HG03521 (cell line): ENCODE results near the gene COL19A1.
A peak's percentile ranks its signal among the peaks of the same experiment; 100 is the strongest.
"Not testable (repeated sequence)": the region's sequence is repeated elsewhere in the genome, so short reads cannot be mapped to it uniquely, and the experiment has no call there.

ENCODE experiments used
- ATAC-seq: cut with Tn5 transposase; IDR thresholded peaks from one replicate; pipeline ENCODE4 v1.9.1; 2021; ENCODE audit warnings: mild to moderate bottlenecking, moderate library complexity; ENCODE audit not compliant: unreplicated experiment

The COL19A1 gene

DNA sequence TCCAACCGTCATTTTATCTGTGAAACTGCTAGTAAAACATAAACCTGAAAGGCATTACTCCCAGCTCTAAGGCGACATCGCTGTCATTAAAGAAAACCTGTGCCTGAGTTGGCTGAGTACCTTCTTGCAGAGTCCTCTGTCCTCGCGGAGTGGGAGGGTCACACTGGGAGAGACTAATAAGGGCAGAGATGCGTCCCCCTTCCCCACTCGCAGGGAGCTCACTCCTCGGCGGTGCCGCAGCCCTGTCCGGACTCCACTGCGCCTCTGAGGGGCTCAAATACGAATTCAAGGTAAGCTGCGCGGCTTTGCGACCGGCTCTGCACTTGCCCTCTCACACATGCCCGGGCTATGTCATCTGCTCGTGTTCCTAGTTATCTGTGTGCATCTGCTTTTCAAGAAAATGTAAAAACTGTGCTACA, at the start of gene COL19A1:
Gene COL19A1, plus strand, starts transcription at position 206 of the 419 bp plus-strand sequence. CDS start 13,012 bp downstream, outside the sequence.
- ATAC-seq, result peak; percentile 51

- ATAC-seq, result peak; percentile 33
Measured at GRCh38 chr6:69816569-69816968, 49.8 kb upstream of the COL19A1 start.

DNA sequence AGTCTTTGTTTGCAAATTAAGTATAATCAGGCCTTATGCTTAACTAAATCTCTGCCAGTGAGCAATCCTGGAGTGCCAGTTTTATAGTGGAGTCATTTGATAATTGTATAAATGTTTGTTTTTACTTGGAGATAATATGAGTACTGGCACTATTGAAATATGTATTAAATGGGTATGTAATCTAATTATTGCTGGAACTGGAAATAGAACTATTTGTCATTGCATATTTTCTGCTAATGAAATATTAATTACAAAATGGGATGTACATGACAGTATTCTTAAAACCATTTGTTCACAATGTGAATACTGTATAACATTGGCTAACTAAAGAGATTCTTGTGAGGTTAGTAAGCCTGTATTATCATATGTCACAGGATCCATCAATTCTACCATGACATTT, 49.0 kb upstream of the COL19A1 start:
- no peak for ATAC-seq

- ATAC-seq, result no peak
Measured at GRCh38 chr6:69818223-69818930, 48.0 kb upstream of the COL19A1 start.

- no peak for ATAC-seq
Measured at GRCh38 chr6:69819138-69819537, 47.2 kb upstream of the COL19A1 start.

GRCh38 chr6:69820018-69820417, 46.3 kb upstream of the COL19A1 start:
- ATAC-seq, result peak; percentile 35

DNA sequence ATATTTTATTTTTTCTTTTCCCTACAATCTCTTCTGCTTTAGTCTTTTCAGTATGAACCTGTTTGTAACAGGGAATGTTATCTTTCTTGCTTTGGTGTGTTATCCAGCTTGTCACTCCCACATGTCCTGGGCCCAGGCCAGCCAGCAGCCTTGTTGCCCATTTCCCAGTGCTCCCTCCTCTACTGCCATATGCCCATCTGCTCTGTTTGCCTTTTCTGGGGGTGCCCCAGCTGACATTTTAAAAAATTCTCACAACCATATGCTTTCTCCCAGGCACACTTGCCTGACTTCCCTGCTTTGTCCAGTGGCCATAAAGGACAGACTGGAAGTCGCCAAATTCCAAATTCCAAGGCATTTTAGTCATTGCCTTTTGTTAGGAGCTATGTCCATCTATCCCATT, 45.9 kb upstream of the COL19A1 start:
- no peak for ATAC-seq

DNA sequence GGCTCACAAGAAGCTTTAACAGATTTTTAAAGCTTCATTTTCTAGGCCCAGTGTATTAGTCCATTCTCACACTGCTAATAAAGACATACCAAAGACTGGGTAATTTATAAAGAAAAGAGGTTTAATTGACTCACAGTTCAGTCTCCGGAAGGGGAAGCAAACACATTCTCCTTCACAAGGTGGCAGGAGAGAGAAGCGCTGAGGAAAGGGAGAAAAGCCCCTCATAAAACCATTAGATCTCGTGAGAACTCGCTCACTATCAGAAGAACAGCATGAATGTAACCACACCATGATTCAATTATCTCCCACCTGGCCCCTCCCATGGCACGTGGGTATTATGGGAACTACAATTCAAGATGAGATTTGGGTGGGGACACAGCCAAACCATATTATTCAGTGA, 42.0 kb upstream of the COL19A1 start:
- not testable (repeated sequence) for ATAC-seq

DNA sequence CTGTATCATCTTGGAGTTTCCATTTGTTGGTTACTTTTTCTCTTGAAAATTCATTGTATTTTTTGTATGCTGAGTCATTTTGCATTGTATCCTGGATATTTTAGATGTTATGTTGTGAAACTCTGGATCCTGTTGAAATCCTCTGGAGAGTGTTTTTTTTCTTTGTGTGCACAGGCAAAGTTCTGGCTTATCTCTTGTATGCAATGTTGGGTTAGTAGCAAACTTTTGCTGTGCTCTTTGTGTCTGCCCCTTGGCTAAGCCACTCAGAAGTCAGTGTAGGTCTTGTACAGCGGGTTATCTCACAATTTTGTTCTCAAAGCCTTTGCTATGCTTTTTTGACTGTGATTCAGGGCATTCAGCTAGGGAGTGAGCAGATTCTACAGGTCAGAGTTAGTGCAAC, 40.5 kb upstream of the COL19A1 start:
- no peak for ATAC-seq

DNA sequence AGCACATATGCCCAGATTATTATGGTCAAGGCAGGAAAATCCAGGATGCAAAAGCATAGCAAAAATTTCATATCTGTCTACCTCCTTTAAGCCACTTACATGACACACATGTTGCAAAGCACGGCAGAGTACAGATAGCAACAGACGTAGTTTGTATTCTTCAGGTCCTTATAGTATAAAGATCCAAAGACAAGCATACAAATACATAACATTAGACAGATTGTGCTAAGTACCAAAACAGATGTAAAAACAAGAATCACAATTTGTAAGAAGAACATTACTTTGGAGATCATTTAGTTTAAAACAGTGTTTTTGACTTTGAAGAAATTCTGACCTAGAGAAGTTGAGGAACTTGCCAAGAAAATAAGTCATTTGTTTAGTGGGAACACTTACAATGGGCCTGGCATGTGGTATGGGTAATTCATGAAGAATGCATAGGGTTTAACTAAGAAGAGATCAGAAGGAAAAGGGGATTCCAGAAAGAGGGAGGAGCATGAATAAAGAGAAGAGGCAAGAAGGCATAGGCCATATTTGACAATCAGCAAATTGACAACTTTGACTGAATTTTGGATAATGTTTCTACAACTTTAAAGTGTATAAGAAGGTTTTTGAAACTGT, 39.0 kb upstream of the COL19A1 start:
- no peak for ATAC-seq

DNA sequence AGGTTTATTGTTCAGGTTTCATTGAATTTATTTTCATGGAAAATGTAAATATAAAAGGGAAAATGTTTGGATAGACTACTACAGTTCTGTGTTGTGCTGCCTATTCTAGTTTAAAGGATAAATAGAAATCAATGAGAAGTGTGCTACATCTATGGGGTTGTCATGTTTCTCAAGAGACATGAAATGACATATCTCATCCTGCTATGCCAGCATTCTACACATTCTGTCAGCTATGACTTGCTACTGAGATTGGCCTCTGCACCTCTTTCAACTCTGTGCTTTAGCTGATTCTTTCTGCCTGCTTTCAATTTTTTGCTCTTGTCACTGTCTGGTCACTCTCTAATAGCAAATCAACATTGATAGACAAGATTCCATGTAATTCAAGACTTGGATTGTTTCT, 33.8 kb upstream of the COL19A1 start:
- ATAC-seq, result no peak

DNA sequence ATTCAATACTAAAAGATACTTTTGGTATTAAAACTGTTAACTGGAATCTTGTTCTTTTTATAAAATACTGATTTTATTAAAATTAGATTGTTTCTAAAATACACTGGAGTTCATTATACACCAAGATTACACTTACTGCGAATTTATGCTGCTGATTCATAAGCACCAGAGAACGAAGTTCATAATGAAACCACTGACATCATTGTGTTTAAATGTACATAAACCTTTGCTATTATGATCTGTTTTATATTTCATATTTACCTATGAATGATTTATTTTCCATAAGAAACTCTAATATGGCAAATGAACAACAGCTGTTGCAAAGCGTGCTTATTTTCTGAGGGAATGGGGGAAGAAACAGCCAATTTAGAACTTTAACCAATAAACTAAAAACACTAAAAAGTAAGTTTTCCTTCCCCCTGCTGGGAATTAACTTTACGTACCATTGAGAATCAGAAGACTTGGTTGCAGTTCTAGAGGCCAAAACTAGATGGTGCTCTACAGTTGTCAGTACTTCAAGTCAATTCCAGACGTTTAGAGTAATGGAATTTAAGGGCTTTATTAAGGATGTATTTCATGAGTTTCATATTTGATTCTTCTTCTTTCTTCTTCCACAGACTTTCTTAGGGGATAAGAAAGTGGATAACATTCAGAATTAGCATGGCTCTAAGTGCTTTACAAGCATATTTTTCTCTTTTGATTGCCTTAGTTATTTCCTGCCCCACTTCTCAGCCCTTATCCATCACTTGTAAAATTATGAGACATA, 30.8 kb upstream of the COL19A1 start:
- no peak for ATAC-seq

GRCh38 chr6:69841862-69842261, 24.5 kb upstream of the COL19A1 start:
- no peak for ATAC-seq

GRCh38 chr6:69843189-69843588, 23.2 kb upstream of the COL19A1 start:
- ATAC-seq, result no peak

- ATAC-seq, result no peak
Measured at GRCh38 chr6:69846312-69846711, 20.0 kb upstream of the COL19A1 start.

- ATAC-seq, result no peak
Measured at GRCh38 chr6:69846770-69847491, 19.4 kb upstream of the COL19A1 start.

GRCh38 chr6:69847492-69847788, 18.9 kb upstream of the COL19A1 start:
- no peak for ATAC-seq

DNA sequence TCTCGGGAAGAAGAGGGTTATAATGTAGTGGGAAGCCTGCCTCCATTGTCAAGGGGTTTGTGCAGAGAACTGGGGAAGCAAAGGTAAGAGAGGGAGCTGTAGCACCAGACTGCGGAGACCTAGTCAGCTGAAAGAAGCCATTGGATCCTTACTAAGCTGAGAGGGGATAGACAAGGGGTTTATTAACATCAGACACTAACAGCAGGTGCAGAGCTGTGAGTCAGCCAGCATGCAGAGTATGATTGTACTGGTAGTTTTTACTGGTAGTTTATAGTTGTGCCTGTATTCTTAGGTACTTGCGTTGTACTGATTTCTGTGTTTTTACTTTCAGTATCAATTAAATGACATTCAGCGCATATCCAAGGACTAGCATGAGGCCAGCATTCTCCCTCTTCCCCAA, 17.8 kb upstream of the COL19A1 start:
- no peak for ATAC-seq

- no peak for ATAC-seq
Measured at GRCh38 chr6:69852706-69853105, 13.7 kb upstream of the COL19A1 start.

GRCh38 chr6:69861986-69862385, 4.4 kb upstream of the COL19A1 start:
- ATAC-seq, result no peak

GRCh38 chr6:69863766-69864165, 2.6 kb upstream of the COL19A1 start:
- ATAC-seq, result no peak
